KMS-11 (cell line): Measurements from ENCODE around the gene C9orf50.

Experiments
- H2AFZ ChIP-seq: fragments of 200-600 bp; sonication (generic); 2 replicates; pipeline ENCODE4 v1.6.1; 2016; ENCODE audit warnings: antibody characterized with exemption, mixed run types, low read depth
- H3K27ac ChIP-seq: fragments of 200-600 bp; sonication (generic); 2 replicates; pipeline ENCODE4 v1.6.1; 2016; ENCODE audit warnings: mild to moderate bottlenecking, mixed run types
- H3K27me3 ChIP-seq: fragments of 200-600 bp; sonication (generic); 2 replicates; pipeline ENCODE4 v1.6.1; 2017; ENCODE audit warnings: mild to moderate bottlenecking, low read depth, mixed run types, moderate library complexity; ENCODE audit not compliant: insufficient read depth
- H3K36me3 ChIP-seq: fragments of 200-600 bp; sonication (generic); 2 replicates; pipeline ENCODE4 v1.6.1; 2017; ENCODE audit warnings: mild to moderate bottlenecking, mixed run types; ENCODE audit not compliant: insufficient read depth
- H3K4me1 ChIP-seq: fragments of 200-600 bp; sonication (generic); 2 replicates; pipeline ENCODE4 v1.6.1; 2016; ENCODE audit warnings: mild to moderate bottlenecking, low read depth, mixed run types; ENCODE audit not compliant: poor library complexity, severe bottlenecking
- H3K4me2 ChIP-seq: fragments of 200-600 bp; sonication (generic); 2 replicates; pipeline ENCODE4 v1.7.0; 2016; ENCODE audit warnings: mild to moderate bottlenecking, mixed run types
- H3K4me3 ChIP-seq: fragments of 200-600 bp; sonication (generic); IDR thresholded peaks from 2 replicates; pipeline ENCODE4 v1.6.1; 2017; ENCODE audit warnings: low read depth, low read length, mixed read lengths; ENCODE audit not compliant: insufficient read depth
- H3K79me2 ChIP-seq: fragments of 200-600 bp; sonication (generic); 2 replicates; pipeline ENCODE4 v1.6.1; 2016; ENCODE audit warnings: low read depth, mixed run types; ENCODE audit not compliant: insufficient read depth
- H3K9ac ChIP-seq: fragments of 200-600 bp; sonication (generic); 2 replicates; pipeline ENCODE4 v1.6.1; 2016; ENCODE audit warnings: mild to moderate bottlenecking, mixed run types
- H4K20me1 ChIP-seq: fragments of 200-600 bp; sonication (generic); 2 replicates; pipeline ENCODE4 v1.6.1; 2016; ENCODE audit warnings: mild to moderate bottlenecking, mixed run types; ENCODE audit not compliant: insufficient read depth
- TF ChIP-seq, protein P1 (sequence below): fragments of 200-600 bp; sonication (generic); conservative IDR thresholded peaks from 2 replicates; pipeline ENCODE4 v1.6.1; 2017; ENCODE audit warnings: low read depth, mild to moderate bottlenecking, antibody characterized with exemption, low read length, moderate library complexity, mixed read lengths

Gene C9orf50

DNA sequence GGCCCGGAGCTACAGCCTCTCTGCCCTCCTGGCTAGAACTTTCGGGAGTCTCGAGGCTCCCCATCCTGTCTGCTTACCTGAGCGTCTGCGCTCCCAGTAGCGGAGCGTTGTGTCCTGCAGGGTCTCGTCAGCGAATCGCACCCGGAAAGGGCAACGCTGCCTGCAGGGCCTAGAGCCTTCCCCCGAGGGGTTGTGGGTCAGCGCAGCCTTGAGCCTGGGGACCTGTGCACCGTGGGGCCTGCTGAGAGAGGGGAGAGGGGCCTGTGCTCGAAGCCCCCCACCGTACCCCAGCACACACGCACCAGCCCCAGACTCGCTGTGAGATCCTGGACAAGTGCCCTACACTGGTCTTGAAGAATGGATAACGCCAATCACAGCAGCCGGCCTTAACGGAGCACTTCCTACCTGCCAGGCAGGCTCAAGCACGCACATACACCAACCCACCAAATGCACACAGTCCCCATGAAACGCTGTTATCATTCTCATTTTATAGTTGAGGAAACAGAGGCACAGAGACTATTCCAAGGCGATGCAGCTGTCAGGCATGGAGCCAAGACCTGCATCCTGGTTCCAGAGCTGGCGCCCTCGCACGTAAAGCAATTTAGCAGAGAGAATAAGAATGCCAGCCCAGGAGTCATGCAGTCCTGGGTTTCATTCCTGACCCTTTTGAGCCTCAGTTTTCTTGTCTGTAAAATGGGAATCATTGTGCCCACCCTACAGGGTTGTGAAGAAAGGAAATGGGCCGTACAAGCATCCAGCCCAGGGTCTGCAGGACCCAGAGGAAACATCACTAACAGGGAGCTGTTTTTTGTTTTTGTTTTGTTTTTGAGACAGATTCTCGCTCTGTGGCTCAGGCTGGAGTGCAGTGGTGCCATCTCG lies 5.3 kb downstream of the C9orf50 start:
- TF ChIP-seq, protein P1, sequence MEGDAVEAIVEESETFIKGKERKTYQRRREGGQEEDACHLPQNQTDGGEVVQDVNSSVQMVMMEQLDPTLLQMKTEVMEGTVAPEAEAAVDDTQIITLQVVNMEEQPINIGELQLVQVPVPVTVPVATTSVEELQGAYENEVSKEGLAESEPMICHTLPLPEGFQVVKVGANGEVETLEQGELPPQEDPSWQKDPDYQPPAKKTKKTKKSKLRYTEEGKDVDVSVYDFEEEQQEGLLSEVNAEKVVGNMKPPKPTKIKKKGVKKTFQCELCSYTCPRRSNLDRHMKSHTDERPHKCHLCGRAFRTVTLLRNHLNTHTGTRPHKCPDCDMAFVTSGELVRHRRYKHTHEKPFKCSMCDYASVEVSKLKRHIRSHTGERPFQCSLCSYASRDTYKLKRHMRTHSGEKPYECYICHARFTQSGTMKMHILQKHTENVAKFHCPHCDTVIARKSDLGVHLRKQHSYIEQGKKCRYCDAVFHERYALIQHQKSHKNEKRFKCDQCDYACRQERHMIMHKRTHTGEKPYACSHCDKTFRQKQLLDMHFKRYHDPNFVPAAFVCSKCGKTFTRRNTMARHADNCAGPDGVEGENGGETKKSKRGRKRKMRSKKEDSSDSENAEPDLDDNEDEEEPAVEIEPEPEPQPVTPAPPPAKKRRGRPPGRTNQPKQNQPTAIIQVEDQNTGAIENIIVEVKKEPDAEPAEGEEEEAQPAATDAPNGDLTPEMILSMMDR, result no peak
- peaks cover 14% of the 10 kb centered on the region for H3K4me1 ChIP-seq
- no peak overlapping the region for H2AFZ ChIP-seq
- H3K27ac ChIP-seq, result no peak overlapping the region
- no peaks in the 10 kb centered on the region for H3K27me3 ChIP-seq
- H4K20me1 ChIP-seq, result no peaks in the 10 kb centered on the region
- H3K36me3 ChIP-seq, result no peaks in the 10 kb centered on the region
- H3K9ac ChIP-seq, result no peak overlapping the region
- H3K4me2 ChIP-seq, result no peak overlapping the region
- no peak overlapping the region for H3K4me3 ChIP-seq
- no peaks in the 10 kb centered on the region for H3K79me2 ChIP-seq

DNA sequence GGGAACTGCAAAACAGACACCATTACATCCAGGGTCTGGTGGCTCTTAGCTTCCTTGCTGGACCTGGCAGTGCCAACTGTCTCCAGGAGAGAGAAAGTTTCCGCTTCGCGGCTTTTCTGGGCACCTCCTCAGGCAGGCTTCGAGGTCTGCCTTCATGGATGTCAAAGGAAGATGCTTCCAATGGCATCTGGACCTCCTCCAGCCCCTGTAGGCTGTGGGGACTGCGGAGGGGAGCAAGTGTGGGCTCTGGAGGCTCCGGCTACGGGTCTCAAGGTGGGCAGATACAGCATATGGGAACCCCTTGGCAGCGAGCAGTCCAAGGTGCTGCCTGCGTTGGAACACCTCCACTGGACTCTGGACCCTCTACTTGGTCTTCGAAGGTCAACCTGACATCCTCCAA lies 6.0 kb downstream of the C9orf50 start:
- H3K4me2 ChIP-seq, result no peak overlapping the region
- no peaks in the 10 kb centered on the region for H3K79me2 ChIP-seq
- no peaks in the 10 kb centered on the region for H3K36me3 ChIP-seq
- no peak overlapping the region for H3K4me3 ChIP-seq
- TF ChIP-seq, protein P1, result no peak
- no peak overlapping the region for H3K27ac ChIP-seq
- no peak overlapping the region for H2AFZ ChIP-seq
- H3K27me3 ChIP-seq, result no peaks in the 10 kb centered on the region
- no peak overlapping the region for H3K9ac ChIP-seq
- H4K20me1 ChIP-seq, result no peaks in the 10 kb centered on the region
- H3K4me1 ChIP-seq, result peaks cover 14% of the 10 kb centered on the region

GRCh38 chr9:129613520-129614175 lies 7.3 kb downstream of the C9orf50 start:
- TF ChIP-seq, protein P1, result no peak
- no peaks in the 10 kb centered on the region for H3K36me3 ChIP-seq
- no peak overlapping the region for H3K4me3 ChIP-seq
- H4K20me1 ChIP-seq, result no peaks in the 10 kb centered on the region
- no peaks in the 10 kb centered on the region for H3K79me2 ChIP-seq
- no peak overlapping the region for H3K4me2 ChIP-seq
- H3K27me3 ChIP-seq, result no peaks in the 10 kb centered on the region
- H3K9ac ChIP-seq, result no peak overlapping the region
- no peak overlapping the region for H3K27ac ChIP-seq
- H2AFZ ChIP-seq, result no peak overlapping the region
- H3K4me1 ChIP-seq, result peaks cover 19% of the 10 kb centered on the region

- Histone ChIP-seq H3K27ac (no peak overlapping the region), H3K9ac (no peak overlapping the region), H3K36me3 (no peaks in the 10 kb centered on the region), H4K20me1 (no peaks in the 10 kb centered on the region), H3K4me3 (no peak overlapping the region), H2AFZ (no peak overlapping the region), H3K4me1 (peaks cover 24% of the 10 kb centered on the region), H3K27me3 (no peaks in the 10 kb centered on the region), H3K4me2 (no peak overlapping the region), H3K79me2 (no peaks in the 10 kb centered on the region)
- TF ChIP-seq, protein P1, result no peak
Measured at GRCh38 chr9:129612815-129613519, 7.9 kb downstream of the C9orf50 start.
